PC-3 (cell line): ENCODE results near the gene TMTC2.

Experiments
- EZH2 ChIP-seq: fragments of 300-600 bp; sonication (generic); IDR thresholded peaks from one replicate; pipeline ENCODE4 v1.6.1; 2017; ENCODE audit warnings: antibody characterized with exemption, mild to moderate bottlenecking, low read length; ENCODE audit not compliant: unreplicated experiment
- EZH2phosphoT487 ChIP-seq: fragments of 300-600 bp; sonication (generic); IDR thresholded peaks from 2 replicates; pipeline ENCODE4 v1.6.1; 2018; ENCODE audit warnings: mild to moderate bottlenecking, antibody characterized with exemption, low read length, borderline replicate concordance
- TF ChIP-seq, protein P1 (sequence below): fragments of 300-600 bp; sonication (generic); conservative IDR thresholded peaks from 2 replicates; pipeline ENCODE4 v1.5.1; 2017; ENCODE audit warnings: antibody characterized with exemption, low read depth, mild to moderate bottlenecking, low read length

DNA sequence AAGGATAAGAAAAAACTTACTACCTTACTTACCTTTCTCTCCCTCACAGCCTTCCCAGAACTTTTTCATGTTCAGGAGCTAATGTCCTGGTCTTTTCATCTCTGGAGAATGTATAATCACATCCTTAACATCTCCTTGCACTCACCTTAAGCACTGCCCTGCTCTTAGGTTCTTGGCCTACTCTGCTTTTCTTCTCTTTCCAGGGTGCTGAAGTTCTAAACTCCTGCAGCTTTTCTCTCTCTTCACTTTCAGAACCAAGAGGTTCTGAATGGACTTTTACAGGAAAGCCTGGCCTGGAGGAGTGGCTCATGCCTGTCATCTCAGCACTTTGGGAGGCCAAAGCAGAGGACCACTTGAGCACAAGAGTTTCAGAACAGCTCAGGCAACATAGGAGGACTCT lies 101.9 kb downstream of the TMTC2 start:
- TF ChIP-seq, protein P1, sequence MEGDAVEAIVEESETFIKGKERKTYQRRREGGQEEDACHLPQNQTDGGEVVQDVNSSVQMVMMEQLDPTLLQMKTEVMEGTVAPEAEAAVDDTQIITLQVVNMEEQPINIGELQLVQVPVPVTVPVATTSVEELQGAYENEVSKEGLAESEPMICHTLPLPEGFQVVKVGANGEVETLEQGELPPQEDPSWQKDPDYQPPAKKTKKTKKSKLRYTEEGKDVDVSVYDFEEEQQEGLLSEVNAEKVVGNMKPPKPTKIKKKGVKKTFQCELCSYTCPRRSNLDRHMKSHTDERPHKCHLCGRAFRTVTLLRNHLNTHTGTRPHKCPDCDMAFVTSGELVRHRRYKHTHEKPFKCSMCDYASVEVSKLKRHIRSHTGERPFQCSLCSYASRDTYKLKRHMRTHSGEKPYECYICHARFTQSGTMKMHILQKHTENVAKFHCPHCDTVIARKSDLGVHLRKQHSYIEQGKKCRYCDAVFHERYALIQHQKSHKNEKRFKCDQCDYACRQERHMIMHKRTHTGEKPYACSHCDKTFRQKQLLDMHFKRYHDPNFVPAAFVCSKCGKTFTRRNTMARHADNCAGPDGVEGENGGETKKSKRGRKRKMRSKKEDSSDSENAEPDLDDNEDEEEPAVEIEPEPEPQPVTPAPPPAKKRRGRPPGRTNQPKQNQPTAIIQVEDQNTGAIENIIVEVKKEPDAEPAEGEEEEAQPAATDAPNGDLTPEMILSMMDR: no peak
- TF ChIP-seq EZH2 (no peak), EZH2phosphoT487 (no peak)
